Endodermal cell (in vitro differentiated cells): Measurements from ENCODE around the gene OCEL1. TPM values are rescaled to one million over a fixed set of nuclear protein-coding genes. Genes with fewer than 3 reads are reported as not detected.

Experiments
- DNase-seq: peaks from one replicate; pipeline ENCODE4 v3.0.0-alpha.2; 2017
- H3K27ac ChIP-seq: 2 replicates; pipeline ENCODE4 v1.5.1; 2013; ENCODE audit warnings: mild to moderate bottlenecking, low read depth, low read length, moderate library complexity
- H3K27me3 ChIP-seq: 2 replicates; pipeline ENCODE4 v1.6.1; 2013; ENCODE audit warnings: mild to moderate bottlenecking, low read length, moderate library complexity; ENCODE audit not compliant: insufficient read depth, control insufficient read depth, poor library complexity, severe bottlenecking
- H3K36me3 ChIP-seq: 2 replicates; pipeline ENCODE4 v1.7.0; 2013; ENCODE audit warnings: mild to moderate bottlenecking, low read length, moderate library complexity; ENCODE audit not compliant: control insufficient read depth, insufficient read depth
- H3K4me1 ChIP-seq: one replicate; pipeline ENCODE4 v1.7.0; 2013; ENCODE audit warnings: low read length; ENCODE audit not compliant: control insufficient read depth, insufficient read depth
- H3K4me3 ChIP-seq: 2 replicates; pipeline ENCODE4 v1.5.1; 2013; ENCODE audit warnings: mild to moderate bottlenecking, low read length, moderate library complexity
- H3K9ac ChIP-seq: 2 replicates; pipeline ENCODE4 v1.6.1; 2013; ENCODE audit warnings: mild to moderate bottlenecking, low read length, moderate library complexity; ENCODE audit not compliant: poor library complexity, severe bottlenecking; ENCODE audit errors: extremely low read depth
- H3K9me3 ChIP-seq: 2 replicates; pipeline ENCODE4 v1.6.1; 2013; ENCODE audit warnings: mild to moderate bottlenecking, low read length, moderate library complexity; ENCODE audit not compliant: control insufficient read depth
- H3K27ac Mint-ChIP-seq: 2 replicates; pipeline ENCODE4 v1.8.0; 2020; ENCODE audit warnings: mixed read lengths
- H3K27me3 Mint-ChIP-seq: 2 replicates; pipeline ENCODE4 v1.8.0; 2021; ENCODE audit warnings: mild to moderate bottlenecking, mixed read lengths; ENCODE audit not compliant: insufficient read depth
- H3K36me3 Mint-ChIP-seq: 2 replicates; pipeline ENCODE4 v1.8.0; 2020; ENCODE audit warnings: low read depth, mixed read lengths
- H3K4me1 Mint-ChIP-seq: 2 replicates; pipeline ENCODE4 v1.8.0; 2020; ENCODE audit warnings: mixed read lengths
- H3K4me3 Mint-ChIP-seq: 2 replicates; pipeline ENCODE4 v1.8.0; 2020; ENCODE audit warnings: mild to moderate bottlenecking, moderate library complexity, mixed read lengths
- H3K9me3 Mint-ChIP-seq: 2 replicates; pipeline ENCODE4 v1.8.0; 2020; ENCODE audit warnings: mild to moderate bottlenecking, mixed read lengths
- CTCF ChIP-seq: fragments of 200-600 bp; sonication (generic); conservative IDR thresholded peaks from 2 replicates; pipeline ENCODE4 v1.5.0; 2021; ENCODE audit warnings: antibody characterized with exemption, mild to moderate bottlenecking
- WGBS, 2 experiments: methylation state at CpG; one replicate each; pipeline versions ENCODE4 v1.1.5 to v1.1.7; 2013; ENCODE audit warnings: missing lambda C conversion rate in 2 of 2, mixed read lengths in 1 of 2; ENCODE audit not compliant: insufficient coverage in 1 of 2, insufficient read length in 1 of 2; 5-methylcytosine and 5-hydroxymethylcytosine counted together
- total RNA-seq, 2 donors: library from RNA; stranded (reverse); fragmentation: NEBNext Ultra II Directional in 1 of 2; extraction: Animal tissue kit (Norgen Biotek cat#: 25700) in 1 of 2; gene quantifications; 2 replicates in 1 of 2; 3 replicates in 1 of 2; pipeline ENCODE4 v1.2.1, GENCODE V29; 2021

Gene OCEL1
- total RNA-seq, 2 donors from 2014 or later = 23.1 to 29.1 TPM

GRCh38 chr19:17216058-17216670 is 9.9 kb upstream of the OCEL1 start:
- Histone ChIP-seq H3K4me1 (peaks cover 3% of the 10 kb centered on the region), H3K36me3 (peaks cover 14% of the 10 kb centered on the region), H3K9me3 (no peaks in the 10 kb centered on the region), H3K9ac (peak overlapping the region; percentile 88), H3K27ac (no peak overlapping the region), H3K27me3 (no peaks in the 10 kb centered on the region), H3K4me3 (peak overlapping the region; percentile 84)
- no peak for TF ChIP-seq CTCF
- no peak for DNase-seq
- 93 to 96% methylated on average over 5 to 13 of the region's 13 CpGs for WGBS, 2 experiments
- Mint-ChIP-seq H3K36me3 (peaks cover 28% of the 10 kb centered on the region), H3K27me3 (no peaks in the 10 kb centered on the region), H3K4me3 (peak overlapping the region; percentile 79), H3K27ac (peak overlapping the region; percentile 99), H3K4me1 (peaks cover 4% of the 10 kb centered on the region), H3K9me3 (no peaks in the 10 kb centered on the region)

GRCh38 chr19:17219286-17219685 is 6.7 kb upstream of the OCEL1 start:
- peaks cover 28% of the 10 kb centered on the region for H3K36me3 Mint-ChIP-seq
- Histone ChIP-seq H3K9me3 (no peaks in the 10 kb centered on the region), H3K4me1 (peaks cover 3% of the 10 kb centered on the region), H3K4me3 (no peak overlapping the region), H3K27ac (no peak overlapping the region), H3K9ac (no peak overlapping the region), H3K36me3 (peaks cover 8% of the 10 kb centered on the region), H3K27me3 (no peaks in the 10 kb centered on the region)
- TF ChIP-seq CTCF = no peak
- H3K4me1 Mint-ChIP-seq = peaks cover 4% of the 10 kb centered on the region
- H3K9me3 Mint-ChIP-seq = no peaks in the 10 kb centered on the region
- no peak for DNase-seq
- no peak overlapping the region for H3K27ac Mint-ChIP-seq
- H3K27me3 Mint-ChIP-seq = no peaks in the 10 kb centered on the region
- WGBS, 2 experiments = 89 to 96% methylated on average over 4 to 8 of the region's 8 CpGs
- no peak overlapping the region for H3K4me3 Mint-ChIP-seq

GRCh38 chr19:17220207-17220758 is 5.7 kb upstream of the OCEL1 start:
- Mint-ChIP-seq H3K27me3 (no peaks in the 10 kb centered on the region), H3K4me3 (no peak overlapping the region), H3K36me3 (peaks cover 28% of the 10 kb centered on the region), H3K9me3 (no peaks in the 10 kb centered on the region), H3K4me1 (no peaks in the 10 kb centered on the region), H3K27ac (no peak overlapping the region)
- H3K9ac ChIP-seq = no peak overlapping the region
- WGBS, 2 experiments = 86 to 87% methylated on average over 11 to 14 of the region's 14 CpGs
- H3K4me3 ChIP-seq = no peak overlapping the region
- no peaks in the 10 kb centered on the region for H3K4me1 ChIP-seq
- peaks cover 8% of the 10 kb centered on the region for H3K36me3 ChIP-seq
- H3K27me3 ChIP-seq = no peaks in the 10 kb centered on the region
- TF ChIP-seq CTCF = no peak
- no peak for DNase-seq
- H3K27ac ChIP-seq = no peak overlapping the region
- H3K9me3 ChIP-seq = no peaks in the 10 kb centered on the region
